ENCODE data around the gene CSNK1D.

The CSNK1D gene

DNA sequence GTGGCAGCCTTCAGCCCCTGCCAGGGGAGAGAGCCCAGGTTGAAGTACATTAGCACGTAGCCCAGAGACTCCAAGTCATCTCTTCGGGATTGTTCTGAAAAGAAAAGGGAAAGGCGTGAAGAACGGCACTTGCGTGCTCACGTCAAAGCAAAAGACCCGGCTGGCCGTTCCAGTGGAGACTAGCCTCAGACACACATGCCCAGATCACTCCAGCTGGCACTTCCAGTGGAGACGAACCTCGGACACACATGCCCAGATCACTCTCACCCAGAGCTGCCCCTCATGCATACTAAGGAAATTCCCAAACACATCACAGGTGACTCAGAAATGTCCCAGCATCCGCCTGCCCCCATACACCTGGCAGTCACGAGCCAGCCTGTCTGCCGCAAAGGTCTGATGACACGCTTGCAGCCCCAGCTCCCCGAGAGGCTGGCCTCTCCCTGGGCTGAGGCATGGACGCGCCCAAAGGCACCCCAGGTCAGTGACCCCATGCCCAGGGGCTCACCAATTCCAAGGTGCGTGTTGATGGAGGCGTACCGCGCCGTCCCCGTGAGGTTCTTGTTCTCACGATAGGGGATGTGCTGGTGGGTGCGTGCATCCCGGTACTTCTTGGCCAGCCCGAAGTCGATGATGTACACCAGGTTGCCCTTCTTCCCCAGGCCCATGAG, 20.9 kb downstream of the CSNK1D start:
- no peak for DNase-seq (ENCODE audit: low spot score)

DNA sequence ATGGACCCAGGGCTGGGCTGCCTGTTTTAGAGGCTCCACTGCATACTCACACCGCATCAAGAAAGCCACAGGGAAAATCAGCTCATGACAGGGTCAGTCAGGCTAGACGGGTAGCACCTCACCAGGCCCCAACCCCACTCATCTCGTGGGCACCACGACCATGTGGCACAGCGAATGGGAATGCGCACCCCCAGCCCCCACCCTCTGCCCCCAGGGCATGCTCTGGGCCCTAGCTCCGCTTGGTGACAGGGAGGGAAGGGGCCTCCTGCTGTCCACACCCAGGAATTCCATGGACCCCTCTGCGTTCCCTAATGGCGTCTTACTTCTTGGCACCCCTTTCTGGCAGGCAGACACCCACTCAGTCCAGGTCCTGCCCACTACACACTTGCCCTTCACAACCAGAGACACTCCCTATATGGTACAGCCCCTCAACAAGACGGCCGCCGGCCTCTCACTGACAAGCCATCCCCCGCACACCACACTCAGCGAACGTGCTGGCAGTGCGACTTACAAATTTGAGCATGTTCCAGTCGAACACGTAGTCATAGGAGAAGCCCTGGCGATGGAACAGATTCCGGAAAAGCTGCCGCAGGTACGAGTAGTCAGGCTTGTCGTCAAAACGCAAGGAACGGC, 22.5 kb downstream of the CSNK1D start:
- DNase-seq (ENCODE audit: low spot score): no peak

DNA sequence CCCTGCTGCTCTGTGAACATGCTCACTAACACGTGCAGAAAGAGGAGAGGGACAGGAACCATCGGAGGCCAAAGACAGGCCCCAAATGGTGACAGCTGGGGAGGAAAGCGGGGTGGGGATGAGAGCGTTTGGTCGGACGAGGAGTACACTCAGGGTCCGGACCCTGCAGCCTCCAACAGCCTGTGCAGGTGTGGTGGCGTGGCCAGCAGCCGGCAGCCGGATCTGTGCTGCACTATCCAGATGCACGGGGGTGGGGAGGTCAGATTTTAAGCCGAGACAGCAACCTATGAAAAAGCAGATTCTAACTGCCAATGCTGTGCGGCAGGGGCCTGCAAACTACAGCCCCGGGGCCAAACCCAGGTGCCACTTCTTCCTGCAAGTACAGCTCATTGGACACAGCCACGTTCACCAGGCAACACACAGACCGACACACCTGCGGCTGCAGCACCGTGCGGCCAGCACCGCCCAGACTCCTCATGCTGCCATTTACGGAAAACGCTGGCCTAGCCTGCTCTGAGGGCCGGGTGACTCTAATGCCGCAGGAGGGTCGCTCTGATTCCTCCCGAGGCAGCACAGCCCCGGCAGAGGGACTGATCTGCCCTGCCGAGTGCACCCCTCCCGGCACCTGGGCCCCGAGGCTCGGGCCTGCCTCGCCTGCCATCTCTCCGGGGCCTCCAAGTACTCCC, 23.5 kb downstream of the CSNK1D start:
- DNase-seq (ENCODE audit: low spot score): no peak

DNA sequence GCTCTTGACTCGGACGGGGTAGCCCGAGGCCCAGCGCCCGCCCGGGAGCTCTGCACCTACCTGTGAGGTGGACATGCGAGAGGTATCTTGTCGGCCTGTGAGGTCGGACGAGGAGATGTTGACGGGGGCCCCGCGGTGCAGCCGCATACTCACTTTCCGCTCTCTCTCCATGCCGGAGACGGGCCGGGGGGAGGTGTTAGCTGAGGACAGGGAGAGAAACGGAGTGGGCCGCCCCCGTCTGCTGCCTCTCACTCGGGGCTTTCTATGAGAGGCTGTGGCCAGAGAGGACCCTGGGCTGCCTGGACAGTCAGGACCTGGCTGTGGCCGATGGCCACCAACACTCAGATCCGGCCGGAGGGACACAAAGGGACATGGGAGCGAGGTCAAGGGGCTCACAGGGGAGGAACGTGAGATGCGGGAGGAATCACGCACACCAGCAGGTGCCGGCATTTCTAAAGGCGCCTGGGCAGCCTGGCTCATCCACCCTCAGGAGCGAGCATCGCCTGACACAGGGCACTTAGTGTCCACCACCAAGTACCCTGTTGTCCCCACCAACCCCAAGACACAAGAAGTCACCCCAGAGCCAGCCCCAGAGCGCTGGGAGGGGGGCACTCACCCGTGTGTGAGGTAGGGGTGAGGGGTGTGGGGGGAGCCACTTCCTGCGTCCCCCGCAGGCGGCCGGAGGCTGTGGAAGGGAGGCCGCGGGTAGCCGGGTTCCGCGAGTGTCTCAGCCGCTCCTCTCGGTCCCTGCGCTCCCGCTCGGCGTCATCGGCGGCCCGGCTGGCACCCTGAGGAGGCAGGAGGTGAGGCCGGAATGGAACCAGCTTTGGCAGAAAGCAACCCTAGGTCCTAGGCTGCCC, 24.5 kb downstream of the CSNK1D start:
- no peak for DNase-seq (ENCODE audit: low spot score)

DNA sequence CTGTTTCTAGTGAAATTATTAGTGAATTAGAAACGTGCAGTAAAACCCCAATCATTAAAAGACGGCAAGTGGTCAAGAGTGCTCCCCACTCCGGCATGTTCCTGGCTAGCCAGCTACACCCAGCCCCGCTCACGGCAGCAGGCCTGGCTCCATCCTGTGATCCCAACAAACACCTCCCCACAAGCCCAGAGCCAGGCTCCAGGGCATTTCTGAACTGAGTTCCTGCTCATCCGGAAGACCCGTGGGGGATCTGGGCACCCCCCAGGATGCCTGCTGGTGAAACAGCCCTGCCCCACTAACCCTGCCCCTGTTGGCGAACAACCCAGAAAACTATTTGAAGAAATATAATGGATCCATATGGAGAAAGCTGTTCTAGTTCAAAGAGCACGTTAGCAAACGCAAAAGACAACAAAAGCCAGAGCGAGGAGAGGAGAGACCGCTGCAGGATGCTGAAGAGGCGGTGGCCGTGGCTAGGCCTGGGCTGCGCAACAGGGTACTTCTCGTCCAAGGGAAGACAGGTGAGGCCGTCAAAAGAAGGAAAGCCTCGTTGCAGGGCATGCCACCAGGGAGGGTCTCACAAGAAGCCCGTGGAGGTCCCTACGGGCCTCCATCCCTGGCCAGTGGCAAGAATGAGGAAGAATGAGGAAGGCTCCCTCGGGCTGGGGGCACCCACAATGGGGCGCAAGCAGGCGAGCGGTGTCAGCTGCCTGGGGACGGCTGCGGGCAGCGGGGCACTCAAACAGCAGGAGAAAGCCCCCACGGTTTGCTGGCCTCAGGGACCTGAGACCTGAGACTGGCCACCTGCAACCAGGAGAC, 25.4 kb downstream of the CSNK1D start:
- DNase-seq (ENCODE audit: low spot score): no peak

DNA sequence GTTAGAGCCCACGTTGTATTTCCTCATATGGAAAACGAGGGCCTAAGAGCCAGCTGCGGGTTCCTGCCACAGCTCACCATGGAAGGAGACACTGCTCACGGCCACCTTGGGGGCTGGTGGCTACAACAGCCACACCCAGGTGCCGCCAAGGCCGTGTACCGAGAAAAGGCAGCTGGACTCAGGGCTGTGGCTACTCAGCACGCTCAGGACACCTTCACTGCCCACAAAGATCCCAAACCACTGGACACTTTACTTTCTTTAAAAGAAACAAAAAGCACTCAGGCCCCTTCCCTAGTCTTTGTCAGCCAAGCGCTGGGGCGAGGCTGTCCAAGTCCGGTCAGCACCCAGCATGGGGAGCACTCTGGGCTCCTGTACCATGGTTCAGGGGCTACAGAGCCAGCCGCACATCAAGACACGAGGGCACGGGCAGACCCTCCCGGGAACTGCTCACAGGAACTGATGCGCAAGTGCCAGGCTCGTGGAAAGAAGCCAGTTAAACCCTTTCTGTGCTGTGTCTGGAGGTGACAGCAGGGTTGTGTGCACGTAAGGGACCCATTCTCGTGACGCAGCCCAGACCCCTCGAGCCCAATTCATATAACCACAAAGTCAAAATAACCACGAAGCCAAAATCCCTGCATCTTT, 26.2 kb downstream of the CSNK1D start:
- DNase-seq (ENCODE audit: low spot score): no peak

DNA sequence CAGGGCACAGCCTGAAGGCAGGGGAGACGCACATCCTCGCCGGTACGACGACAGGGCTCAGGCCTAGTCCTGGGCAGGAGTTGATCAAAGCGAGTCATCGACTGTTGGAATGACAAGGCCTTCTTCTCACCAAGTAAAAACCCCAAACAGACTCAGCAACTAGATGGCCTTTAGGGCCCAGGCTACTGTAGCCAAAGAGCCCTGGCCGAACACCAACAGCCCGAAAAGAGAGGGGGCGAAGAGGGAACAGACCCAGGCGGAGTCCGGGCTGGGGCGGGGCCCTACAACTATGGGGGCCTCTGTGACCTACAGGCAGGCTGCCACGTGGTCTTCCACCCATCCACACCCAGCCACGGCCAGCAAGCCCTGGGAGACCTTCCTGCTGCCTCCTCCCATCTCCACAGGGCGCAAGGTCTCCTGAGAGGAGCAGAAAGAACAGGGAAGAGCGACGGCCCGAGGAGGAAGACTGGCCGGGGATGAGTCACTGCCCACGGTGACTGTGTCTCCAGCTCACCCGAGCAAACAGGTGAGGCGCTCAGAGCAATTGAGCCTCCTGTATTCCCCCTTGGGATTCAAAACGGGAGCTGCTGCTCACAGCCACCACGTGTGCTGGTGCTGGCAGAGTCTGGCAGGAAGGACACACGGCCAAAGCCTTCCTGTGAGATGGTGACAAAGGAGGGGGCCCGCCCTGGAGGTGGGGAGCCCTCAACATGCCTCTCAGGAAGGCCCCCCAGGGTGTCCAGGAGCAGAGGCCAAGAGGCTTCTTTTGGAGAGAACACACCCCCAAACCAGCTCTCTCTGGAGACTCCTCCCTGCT, 26.9 kb downstream of the CSNK1D start:
- DNase-seq (ENCODE audit: low spot score): no peak

DNA sequence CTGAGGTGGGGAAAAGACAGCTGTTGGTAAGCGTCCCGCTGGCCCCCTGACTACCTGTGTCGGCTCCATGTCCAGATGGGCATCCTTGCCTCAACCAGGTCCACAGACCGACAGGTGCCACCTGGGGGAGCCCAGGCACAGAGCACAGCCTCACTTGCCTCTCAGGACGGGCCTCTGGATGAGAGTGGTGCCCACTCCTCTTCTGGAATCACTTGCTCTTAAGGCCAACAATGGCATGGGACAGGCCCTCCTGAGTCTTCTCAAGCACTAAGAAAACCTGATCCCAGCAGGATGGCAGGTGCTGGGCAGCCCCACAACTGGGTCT, 27.5 kb downstream of the CSNK1D start:
- DNase-seq (ENCODE audit: low spot score): no peak

DNA sequence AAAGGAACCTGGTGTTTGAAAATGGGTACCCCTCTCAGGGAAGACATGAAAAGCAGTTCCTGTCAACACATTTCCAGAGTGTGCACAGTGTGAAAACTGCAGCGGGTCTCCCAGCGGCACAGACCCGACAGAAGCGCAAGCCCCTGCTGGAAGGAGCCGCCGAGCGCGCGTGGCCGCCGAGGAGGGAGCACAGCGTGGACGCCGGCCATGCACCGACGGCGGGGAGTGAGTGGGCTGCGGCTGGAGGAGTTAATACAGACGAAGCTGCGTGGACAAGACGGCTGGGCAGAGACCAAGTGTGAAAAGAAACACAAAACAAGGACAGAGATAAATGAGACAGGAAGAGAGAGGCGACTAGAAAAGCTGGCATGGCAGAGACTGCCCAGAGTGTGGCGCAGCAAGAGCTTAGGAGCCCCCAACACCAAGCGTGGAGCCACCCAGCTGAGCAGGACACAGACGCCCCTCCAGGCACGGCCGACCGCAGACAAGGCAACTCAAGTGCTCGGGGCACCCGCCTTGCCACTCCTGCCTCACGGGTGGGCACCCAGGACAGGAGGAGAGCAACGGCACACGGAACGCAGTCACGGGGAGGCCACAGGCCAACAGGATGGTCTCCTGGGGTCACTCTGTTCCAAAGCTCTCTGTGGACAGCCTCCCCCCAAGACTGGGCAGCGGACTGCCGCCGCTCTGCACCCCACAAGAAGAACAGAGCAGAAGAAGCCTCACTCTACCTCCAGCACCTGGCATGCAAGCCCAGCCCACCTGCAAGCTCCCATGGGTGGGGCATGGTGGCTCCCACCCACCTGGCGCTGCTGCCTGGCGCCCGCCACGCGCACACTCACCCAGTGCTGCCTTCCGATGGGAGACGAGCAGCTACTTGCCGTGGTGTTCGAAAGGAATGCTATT, 28.1 kb downstream of the CSNK1D start:
- DNase-seq (ENCODE audit: low spot score): no peak

DNA sequence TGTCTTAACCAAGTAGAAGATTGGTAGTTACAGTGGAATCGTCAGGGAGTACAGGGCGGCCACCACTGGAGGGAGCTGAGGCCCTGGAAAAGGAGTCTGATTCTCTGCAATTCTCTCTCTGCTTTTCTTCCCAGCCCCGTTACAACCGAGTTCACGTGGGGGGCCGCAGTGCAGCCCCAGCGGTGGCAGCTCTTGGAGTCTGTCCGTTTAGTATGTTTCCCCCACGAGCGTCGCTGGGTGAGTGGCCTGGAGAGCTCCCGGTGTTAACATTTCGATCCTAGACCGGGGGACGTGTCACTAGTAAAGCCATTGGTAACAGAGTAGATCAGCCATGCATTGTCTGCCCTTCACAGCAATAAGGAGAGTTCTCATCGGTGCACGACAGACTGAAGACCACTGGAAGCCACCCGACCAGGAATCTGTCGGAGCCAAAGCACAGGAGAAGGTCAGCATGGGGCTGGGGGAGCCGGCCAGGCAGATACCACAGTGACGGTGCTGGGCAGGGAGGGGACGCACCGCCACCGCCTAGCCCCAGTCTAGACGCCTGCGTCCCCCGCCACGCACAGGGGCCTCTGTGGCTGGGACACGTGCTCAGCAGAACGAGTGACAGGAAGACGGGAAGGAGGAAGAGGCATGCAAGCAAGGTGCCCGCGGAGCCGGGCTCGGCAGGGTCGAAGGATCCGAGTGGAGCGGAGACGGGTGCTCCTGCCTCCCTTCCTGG, 28.9 kb downstream of the CSNK1D start:
- DNase-seq (ENCODE audit: low spot score): no peak

DNA sequence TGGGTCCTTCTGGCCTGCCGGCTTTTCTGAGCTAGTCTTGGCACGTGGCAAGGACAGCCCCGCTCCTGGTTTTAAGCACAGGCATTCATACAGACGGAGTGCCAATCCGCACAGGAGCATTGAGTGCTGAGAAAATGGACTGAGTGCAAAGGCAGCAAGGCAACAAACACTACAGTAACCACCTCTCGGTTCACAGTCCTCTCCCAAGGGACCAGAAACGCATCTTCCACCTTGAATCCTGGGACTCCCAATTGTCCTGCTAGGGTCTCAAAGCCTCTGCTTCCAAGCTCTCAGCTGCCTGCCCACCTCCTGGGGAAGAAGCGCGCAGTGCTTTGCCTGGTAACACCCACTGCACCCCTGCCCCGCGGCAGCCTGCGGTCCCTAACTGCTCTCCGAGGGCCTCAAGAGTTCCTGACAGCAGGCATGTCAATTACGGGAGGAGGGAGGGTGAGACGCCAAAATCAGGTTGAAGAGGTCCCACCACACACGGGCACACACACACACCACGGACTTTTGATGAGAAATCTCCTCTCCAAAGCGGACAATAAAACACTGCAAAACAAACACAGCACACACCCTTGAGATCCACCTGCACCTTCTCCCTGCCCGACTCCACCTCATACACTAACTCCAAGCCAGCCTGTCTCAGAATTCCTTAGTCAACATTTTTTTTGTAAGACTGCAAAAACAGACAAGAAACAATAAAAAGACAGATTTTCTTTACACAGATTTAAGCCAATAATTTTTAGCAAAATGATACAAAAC, 29.7 kb downstream of the CSNK1D start:
- DNase-seq (ENCODE audit: low spot score): no peak

DNA sequence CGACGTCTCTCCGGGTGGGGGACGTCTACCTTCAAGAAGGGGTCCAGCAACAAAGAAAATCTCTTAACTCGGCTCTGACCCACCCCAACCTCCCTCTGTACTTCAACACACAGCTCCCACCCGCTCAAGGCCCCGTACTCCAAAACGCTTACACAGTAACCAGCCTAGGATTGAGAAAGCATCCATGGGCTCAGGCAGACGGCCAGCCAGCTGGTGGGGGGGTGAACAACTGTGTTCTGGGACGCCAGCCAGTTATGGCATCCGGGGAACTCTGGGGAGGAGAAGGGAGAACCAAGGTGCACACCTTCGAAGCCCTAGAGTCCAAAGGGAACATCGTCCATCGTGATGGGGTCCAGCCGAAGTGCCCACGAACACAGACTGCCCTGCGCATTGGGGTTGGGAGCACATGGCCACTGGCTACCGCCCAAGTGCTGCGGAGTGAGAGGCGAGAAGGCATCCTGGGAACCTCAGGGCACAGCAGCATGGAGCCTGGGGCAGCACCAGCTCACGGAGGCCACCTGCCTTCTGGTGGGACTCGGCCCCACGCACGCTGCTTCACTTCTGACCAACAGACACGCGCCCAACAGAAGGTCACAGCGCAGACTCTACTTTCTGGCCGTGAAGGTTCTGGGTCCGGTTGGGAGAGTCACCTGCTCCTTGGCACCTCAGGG, 30.4 kb downstream of the CSNK1D start:
- DNase-seq (ENCODE audit: low spot score): no peak

DNA sequence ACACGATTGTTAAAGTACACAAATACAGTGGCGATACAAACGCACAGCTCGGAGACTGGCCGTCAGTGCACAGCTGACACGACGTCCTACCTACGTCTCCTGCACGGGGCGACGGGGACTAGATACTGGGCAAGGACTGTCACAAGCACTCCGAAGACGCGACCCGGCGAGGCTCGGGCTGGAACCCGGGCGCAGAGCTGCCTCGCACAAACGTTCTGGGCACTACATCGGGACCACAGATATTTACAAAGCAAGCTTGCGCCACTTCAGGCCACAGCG, 30.9 kb downstream of the CSNK1D start:
- no peak for DNase-seq (ENCODE audit: low spot score)

DNA sequence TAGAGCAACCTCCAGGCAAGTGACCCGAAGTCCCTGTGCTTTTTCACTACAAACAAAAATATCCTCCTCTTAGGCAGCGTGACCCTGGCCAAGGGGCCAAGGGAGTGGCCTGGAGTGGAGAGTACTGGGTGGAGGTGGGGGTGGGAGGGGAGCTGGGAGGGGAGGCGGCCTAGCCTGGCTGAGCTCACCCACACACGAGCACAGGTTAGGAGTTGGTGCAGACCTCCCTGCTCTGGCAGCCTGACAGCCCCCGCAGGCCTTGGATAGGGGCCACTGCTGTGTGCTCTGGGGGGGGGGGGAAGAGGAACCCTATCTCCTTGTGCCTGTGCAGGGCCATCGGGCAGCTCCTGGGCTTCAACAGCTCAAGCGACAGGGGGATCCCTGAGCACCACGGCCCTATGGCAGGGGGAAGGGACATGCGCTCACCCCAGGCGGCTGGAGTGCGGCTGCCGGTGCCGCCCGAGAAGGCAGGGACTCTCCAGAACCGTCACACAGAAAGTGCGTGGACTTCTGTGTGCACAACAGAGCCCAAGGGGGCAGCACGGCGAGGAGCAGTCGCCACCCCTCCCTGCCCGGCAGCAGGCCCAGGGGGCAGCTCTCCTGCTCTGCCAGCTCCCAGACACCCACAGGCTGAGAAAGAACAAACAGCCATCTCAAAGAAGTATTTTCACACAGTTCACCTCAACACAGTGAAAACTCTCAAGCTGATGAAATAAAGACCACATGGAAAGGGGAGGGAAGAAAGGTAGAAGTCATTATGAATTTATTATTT, 31.4 kb downstream of the CSNK1D start:
- no peak for DNase-seq (ENCODE audit: low spot score)

DNA sequence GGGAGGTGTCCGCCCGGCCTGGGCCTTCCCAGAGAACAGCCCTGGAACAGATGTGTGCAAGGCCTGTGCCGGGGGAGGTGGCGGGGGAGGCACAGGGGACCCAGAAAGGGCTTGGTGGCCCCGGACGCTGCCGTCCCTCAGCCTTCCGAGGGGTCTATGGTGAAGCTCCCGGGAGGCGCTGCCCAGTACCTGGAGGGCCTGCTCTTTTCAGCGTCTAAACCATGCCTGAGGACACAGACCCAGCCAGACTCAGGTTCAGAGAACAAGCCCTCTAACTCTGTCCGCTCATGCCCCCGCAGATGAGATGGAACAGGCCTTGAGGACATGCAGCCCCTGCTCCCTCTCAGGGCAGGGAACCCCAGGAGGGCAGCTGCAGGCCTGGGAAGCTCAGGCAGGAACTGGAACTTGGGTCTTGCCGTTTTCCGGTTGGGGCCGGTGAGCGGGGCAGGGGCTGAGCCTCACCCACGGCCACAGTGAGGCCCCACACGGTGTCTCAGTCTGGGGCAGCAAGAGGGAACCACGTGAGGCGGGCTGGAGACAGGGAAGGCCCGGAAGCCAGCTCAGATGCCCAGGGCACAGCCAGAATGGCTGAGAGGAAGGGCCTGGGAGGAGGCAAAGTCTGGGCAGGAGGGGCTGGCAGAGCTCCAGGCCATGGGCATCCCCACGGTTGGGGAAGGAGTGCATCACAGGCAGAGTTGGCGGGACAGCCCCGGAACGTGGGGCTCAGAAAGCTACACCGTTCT, 32.1 kb downstream of the CSNK1D start:
- DNase-seq (ENCODE audit: low spot score): peak; percentile 62

DNA sequence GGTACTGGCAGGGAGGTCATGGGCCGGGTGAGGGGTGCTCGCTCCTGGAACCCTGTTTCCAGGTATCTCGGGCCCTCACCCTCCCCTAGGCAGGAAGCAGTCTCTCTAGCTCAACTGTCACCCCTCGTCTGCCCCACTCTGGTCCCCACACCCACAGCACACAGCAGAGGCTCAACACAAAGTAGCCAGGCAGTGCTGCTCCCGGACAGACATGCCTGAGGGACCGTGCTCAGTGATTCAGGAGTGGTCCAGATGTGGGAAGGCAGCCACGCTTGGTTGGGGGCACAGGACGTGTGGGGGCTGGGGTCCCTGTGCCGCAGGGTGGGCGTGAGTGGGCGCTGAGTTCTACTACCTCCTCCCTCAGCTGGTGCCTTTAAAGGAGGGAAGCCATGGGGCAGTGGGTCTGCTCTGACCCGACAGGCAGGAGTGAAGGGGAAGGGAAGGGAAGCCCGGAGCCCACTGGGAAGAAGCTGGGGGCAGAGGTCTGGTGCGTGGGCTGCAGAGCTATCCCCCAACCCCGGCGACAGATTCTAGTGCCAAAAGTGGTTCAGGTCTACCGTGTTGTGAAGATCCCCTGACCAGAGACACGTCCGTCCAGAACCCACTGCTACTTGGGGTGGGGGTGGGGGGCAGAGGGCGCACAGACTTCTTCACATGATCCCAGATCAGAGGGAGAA, 32.9 kb downstream of the CSNK1D start:
- DNase-seq (ENCODE audit: low spot score): no peak

All from COLO829 (cell line).